ENCODE results near the gene GNAS.

Gene GNAS

DNA sequence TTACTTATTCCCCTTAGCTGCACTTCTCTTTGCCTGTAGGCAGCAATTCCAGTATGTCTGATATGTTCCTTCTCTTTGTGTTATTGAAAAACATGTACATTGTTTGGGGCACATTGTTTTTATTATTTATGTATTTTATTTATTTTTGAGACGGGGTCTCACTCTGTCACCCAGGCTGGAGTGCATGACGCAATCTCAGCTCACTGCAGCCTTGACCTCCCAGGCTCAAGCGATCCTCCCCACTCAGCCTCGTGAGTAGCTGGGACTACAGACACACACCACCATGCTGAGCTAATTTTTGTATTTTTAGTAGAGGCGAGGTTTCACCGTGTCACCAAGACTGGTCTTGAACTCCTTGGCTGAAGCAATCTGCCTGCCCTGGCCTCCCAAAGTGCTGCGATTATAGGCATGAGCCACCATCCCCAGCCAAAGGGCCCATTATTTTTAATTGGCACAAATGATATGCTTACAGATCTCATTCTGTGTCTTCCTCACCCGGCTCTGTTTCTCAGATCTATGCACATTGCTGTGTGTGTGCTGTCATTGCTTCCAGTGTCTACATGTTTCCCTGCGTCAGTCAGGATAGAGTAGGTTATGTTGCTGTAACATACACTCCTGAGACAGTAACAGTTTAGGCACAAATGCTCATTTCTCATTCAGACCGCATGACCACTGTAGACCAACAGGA, 74.4 kb downstream of the GNAS start:
- peaks cover 24% of the 10 kb centered on the region for H3K27me3 ChIP-seq (ENCODE audit: low read depth, low read length)
- H3K79me2 ChIP-seq (ENCODE audit: low read length): no peaks in the 10 kb centered on the region
- H3K4me1 ChIP-seq (ENCODE audit: low read length): peaks cover 4% of the 10 kb centered on the region; the same call in 1 of the 2 replicates
- no peak overlapping the region for H3K9ac ChIP-seq (ENCODE audit: low read length)
- no peak overlapping the region for H3K4me3 ChIP-seq (ENCODE audit: low read length)
- H3K9me3 ChIP-seq (ENCODE audit: insufficient read depth, low read length): no peaks in the 10 kb centered on the region
- no peak overlapping the region for H3K4me2 ChIP-seq (ENCODE audit: low read length)
- no peak for TF ChIP-seq EZH2phosphoT487 (IDR thresholded peaks at IDR 0.05; ENCODE audit: low read depth)
- TF ChIP-seq, protein P1, sequence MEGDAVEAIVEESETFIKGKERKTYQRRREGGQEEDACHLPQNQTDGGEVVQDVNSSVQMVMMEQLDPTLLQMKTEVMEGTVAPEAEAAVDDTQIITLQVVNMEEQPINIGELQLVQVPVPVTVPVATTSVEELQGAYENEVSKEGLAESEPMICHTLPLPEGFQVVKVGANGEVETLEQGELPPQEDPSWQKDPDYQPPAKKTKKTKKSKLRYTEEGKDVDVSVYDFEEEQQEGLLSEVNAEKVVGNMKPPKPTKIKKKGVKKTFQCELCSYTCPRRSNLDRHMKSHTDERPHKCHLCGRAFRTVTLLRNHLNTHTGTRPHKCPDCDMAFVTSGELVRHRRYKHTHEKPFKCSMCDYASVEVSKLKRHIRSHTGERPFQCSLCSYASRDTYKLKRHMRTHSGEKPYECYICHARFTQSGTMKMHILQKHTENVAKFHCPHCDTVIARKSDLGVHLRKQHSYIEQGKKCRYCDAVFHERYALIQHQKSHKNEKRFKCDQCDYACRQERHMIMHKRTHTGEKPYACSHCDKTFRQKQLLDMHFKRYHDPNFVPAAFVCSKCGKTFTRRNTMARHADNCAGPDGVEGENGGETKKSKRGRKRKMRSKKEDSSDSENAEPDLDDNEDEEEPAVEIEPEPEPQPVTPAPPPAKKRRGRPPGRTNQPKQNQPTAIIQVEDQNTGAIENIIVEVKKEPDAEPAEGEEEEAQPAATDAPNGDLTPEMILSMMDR (IDR thresholded peaks at IDR 0.05; ENCODE audit: low read depth, low read length): no peak
- no peak overlapping the region for H3K27ac ChIP-seq (ENCODE audit: low read length)
- H4K20me1 ChIP-seq (ENCODE audit: insufficient read depth, low read length): no peaks in the 10 kb centered on the region
- H3K36me3 ChIP-seq (replicated peaks; ENCODE audit: low read depth, low read length): no peaks in the 10 kb centered on the region
- H2AFZ ChIP-seq (ENCODE audit: low read depth, low read length): no peak overlapping the region

DNA sequence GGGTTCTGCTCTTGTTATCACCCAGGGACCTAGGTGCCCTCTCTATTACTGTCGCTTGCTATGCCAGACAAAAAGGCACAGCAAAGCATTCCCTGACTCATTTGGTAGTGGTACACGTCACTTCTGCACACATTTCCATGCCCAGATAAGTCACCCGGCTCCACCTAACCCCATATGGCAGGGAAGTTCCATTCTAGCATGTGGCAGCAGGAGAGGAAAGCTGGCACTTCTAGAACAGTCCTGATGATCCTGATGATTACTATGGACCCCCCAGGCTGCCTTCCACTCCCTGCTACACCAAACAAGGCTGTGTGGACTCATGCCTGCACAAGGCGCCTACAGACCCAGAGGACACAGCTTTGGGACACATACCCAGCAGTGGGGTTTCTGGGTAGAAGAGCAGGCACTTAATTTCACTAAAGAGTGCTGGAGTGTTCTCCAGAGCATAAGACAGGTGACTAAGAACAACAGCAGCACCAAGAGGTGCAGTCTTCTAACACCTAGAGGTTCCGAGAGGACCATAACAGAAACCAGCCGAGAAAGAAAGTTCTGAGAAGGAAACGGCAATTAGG, 75.1 kb downstream of the GNAS start:
- no peak overlapping the region; the same call in 1 of the 2 replicates for H2AFZ ChIP-seq (ENCODE audit: low read depth, low read length)
- H3K9ac ChIP-seq (ENCODE audit: low read length): no peak overlapping the region
- H3K9me3 ChIP-seq (ENCODE audit: insufficient read depth, low read length): no peaks in the 10 kb centered on the region
- H3K4me3 ChIP-seq (ENCODE audit: low read length): no peak overlapping the region
- H3K36me3 ChIP-seq (replicated peaks; ENCODE audit: low read depth, low read length): no peaks in the 10 kb centered on the region
- H3K4me1 ChIP-seq (ENCODE audit: low read length): peaks cover 4% of the 10 kb centered on the region; the same call in 1 of the 2 replicates
- no peak overlapping the region for H3K27ac ChIP-seq (ENCODE audit: low read length)
- peaks cover 29% of the 10 kb centered on the region for H3K27me3 ChIP-seq (ENCODE audit: low read depth, low read length)
- no peaks in the 10 kb centered on the region for H4K20me1 ChIP-seq (ENCODE audit: insufficient read depth, low read length)
- TF ChIP-seq, protein P1 (IDR thresholded peaks at IDR 0.05; ENCODE audit: low read depth, low read length): no peak
- TF ChIP-seq EZH2phosphoT487 (IDR thresholded peaks at IDR 0.05; ENCODE audit: low read depth): no peak
- H3K79me2 ChIP-seq (ENCODE audit: low read length): no peaks in the 10 kb centered on the region
- no peak overlapping the region for H3K4me2 ChIP-seq (ENCODE audit: low read length)

DNA sequence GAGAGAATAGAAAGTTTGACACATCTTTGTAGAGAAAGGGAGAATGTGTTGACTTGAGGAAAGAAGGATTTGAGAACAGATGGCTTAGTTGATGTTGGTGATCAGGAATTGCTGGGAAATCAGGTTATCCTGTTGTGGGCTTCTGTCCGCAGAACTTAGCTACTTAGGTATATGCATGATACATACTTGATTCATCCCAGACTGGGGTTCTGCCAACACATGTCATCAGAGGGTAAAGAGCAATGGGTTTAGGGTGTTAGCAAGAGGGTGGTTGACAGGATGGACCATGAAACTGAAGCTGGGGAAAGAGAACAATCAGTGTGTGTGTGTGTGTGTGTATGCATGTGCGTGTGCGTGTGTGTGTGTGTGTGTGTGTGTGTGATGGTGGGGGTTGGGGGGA, 78.0 kb downstream of the GNAS start:
- Histone ChIP-seq H3K4me1 (ENCODE audit: low read length) (peaks cover 4% of the 10 kb centered on the region; the same call in 1 of the 2 replicates), H3K9me3 (ENCODE audit: insufficient read depth, low read length) (no peaks in the 10 kb centered on the region), H3K36me3 (replicated peaks; ENCODE audit: low read depth, low read length) (no peaks in the 10 kb centered on the region), H3K27me3 (ENCODE audit: low read depth, low read length) (peaks cover 29% of the 10 kb centered on the region), H4K20me1 (ENCODE audit: insufficient read depth, low read length) (no peaks in the 10 kb centered on the region), H3K4me2 (ENCODE audit: low read length) (no peak overlapping the region), H3K4me3 (ENCODE audit: low read length) (no peak overlapping the region), H2AFZ (ENCODE audit: low read depth, low read length) (no peak overlapping the region), H3K27ac (ENCODE audit: low read length) (no peak overlapping the region), H3K79me2 (ENCODE audit: low read length) (no peaks in the 10 kb centered on the region), H3K9ac (ENCODE audit: low read length) (no peak overlapping the region)
- TF ChIP-seq, protein P1 (IDR thresholded peaks at IDR 0.05; ENCODE audit: low read depth, low read length): no peak

DNA sequence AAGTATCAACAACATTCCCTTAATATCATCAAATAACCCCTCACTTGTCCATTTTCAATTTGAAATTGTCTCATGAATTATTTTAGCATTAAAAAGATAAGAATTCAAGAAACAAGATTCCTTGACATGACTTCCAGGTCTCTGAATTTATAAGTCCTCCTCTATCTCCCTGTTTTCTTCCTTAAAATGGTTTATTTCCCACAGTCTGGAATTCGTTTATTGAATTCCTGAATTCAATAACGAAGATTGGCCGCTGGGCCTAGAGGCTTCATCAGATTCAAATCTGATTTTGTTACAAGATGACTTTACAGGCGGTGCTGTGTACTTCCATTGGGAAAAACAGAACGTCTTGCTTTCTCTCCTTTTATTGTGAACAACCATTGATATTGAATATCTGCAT, 79.7 kb downstream of the GNAS start:
- Histone ChIP-seq H3K4me1 (ENCODE audit: low read length) (peaks cover 4% of the 10 kb centered on the region; the same call in 1 of the 2 replicates), H3K4me2 (ENCODE audit: low read length) (no peak overlapping the region), H3K36me3 (replicated peaks; ENCODE audit: low read depth, low read length) (no peaks in the 10 kb centered on the region), H4K20me1 (ENCODE audit: insufficient read depth, low read length) (no peaks in the 10 kb centered on the region), H3K79me2 (ENCODE audit: low read length) (no peaks in the 10 kb centered on the region), H2AFZ (ENCODE audit: low read depth, low read length) (no peak overlapping the region), H3K27ac (ENCODE audit: low read length) (no peak overlapping the region), H3K4me3 (ENCODE audit: low read length) (no peak overlapping the region), H3K9me3 (ENCODE audit: insufficient read depth, low read length) (peaks cover 5% of the 10 kb centered on the region; the same call in 1 of the 2 replicates), H3K27me3 (ENCODE audit: low read depth, low read length) (peaks cover 28% of the 10 kb centered on the region), H3K9ac (ENCODE audit: low read length) (no peak overlapping the region)
- TF ChIP-seq, protein P1 (IDR thresholded peaks at IDR 0.05; ENCODE audit: low read depth, low read length): no peak
- no peak for TF ChIP-seq EZH2phosphoT487 (IDR thresholded peaks at IDR 0.05; ENCODE audit: low read depth)
